ENCODE measurements around the gene APLF. TPM values are rescaled to one million over a fixed set of nuclear protein-coding genes. Genes with fewer than 3 reads are reported as not detected.

APLF gene
- total RNA-seq, 1 donor from 2014 or later, result 6.2 TPM

GRCh38 chr2:68501768-68502167 is 34.4 kb downstream of the APLF start:
- peaks cover under 1% of the 10 kb centered on the region for H3K9me3 Mint-ChIP-seq
- H3K27ac Mint-ChIP-seq, result no peak overlapping the region
- no peak for DNase-seq (ENCODE audit: extremely low spot score, unreplicated experiment)
- H3K4me1 Mint-ChIP-seq (ENCODE audit: unreplicated experiment), result peaks cover 4% of the 10 kb centered on the region
- no peaks in the 10 kb centered on the region for H3K27me3 Mint-ChIP-seq
- H3K4me3 Mint-ChIP-seq, result no peak overlapping the region
- H3K36me3 Mint-ChIP-seq, result peaks cover 2% of the 10 kb centered on the region
- no peak for TF ChIP-seq CTCF (conservative IDR thresholded peaks at IDR 0.05)

- Mint-ChIP-seq H3K9me3 (no peaks in the 10 kb centered on the region), H3K36me3 (no peaks in the 10 kb centered on the region), H3K27me3 (no peaks in the 10 kb centered on the region)
Measured at GRCh38 chr2:68505603-68506159, 38.3 kb downstream of the APLF start.

GRCh38 chr2:68506170-68506569 is 38.8 kb downstream of the APLF start:
- H3K27me3 Mint-ChIP-seq, result no peaks in the 10 kb centered on the region
- H3K27ac Mint-ChIP-seq, result no peak overlapping the region
- no peak for TF ChIP-seq CTCF (conservative IDR thresholded peaks at IDR 0.05)
- H3K4me1 Mint-ChIP-seq (ENCODE audit: unreplicated experiment), result peaks cover 4% of the 10 kb centered on the region
- no peak for DNase-seq (ENCODE audit: extremely low spot score, unreplicated experiment)
- H3K9me3 Mint-ChIP-seq, result no peaks in the 10 kb centered on the region
- no peaks in the 10 kb centered on the region for H3K36me3 Mint-ChIP-seq
- H3K4me3 Mint-ChIP-seq, result no peak overlapping the region

More at GRCh38 chr2:68505603-68506159, 38.3 kb downstream of the APLF start:
- H3K4me3 Mint-ChIP-seq, result no peak overlapping the region
- no peak overlapping the region for H3K27ac Mint-ChIP-seq
- no peak for TF ChIP-seq CTCF (conservative IDR thresholded peaks at IDR 0.05)
- DNase-seq (ENCODE audit: extremely low spot score, unreplicated experiment), result no peak
- peaks cover 4% of the 10 kb centered on the region for H3K4me1 Mint-ChIP-seq (ENCODE audit: unreplicated experiment)

- H3K9me3 Mint-ChIP-seq, result no peaks in the 10 kb centered on the region
- DNase-seq (ENCODE audit: extremely low spot score, unreplicated experiment), result no peak
- no peaks in the 10 kb centered on the region for H3K27me3 Mint-ChIP-seq
- H3K27ac Mint-ChIP-seq, result no peak overlapping the region
- H3K4me3 Mint-ChIP-seq, result no peak overlapping the region
- H3K4me1 Mint-ChIP-seq (ENCODE audit: unreplicated experiment), result no peaks in the 10 kb centered on the region
- TF ChIP-seq CTCF (conservative IDR thresholded peaks at IDR 0.05), result no peak
- no peaks in the 10 kb centered on the region for H3K36me3 Mint-ChIP-seq
Measured at GRCh38 chr2:68512326-68512725, 44.9 kb downstream of the APLF start.

GRCh38 chr2:68512966-68513365 is 45.6 kb downstream of the APLF start:
- no peaks in the 10 kb centered on the region for H3K4me1 Mint-ChIP-seq (ENCODE audit: unreplicated experiment)
- H3K36me3 Mint-ChIP-seq, result no peaks in the 10 kb centered on the region
- no peaks in the 10 kb centered on the region for H3K9me3 Mint-ChIP-seq
- H3K27ac Mint-ChIP-seq, result no peak overlapping the region
- H3K4me3 Mint-ChIP-seq, result no peak overlapping the region
- DNase-seq (ENCODE audit: extremely low spot score, unreplicated experiment), result no peak
- no peak for TF ChIP-seq CTCF (conservative IDR thresholded peaks at IDR 0.05)
- no peaks in the 10 kb centered on the region for H3K27me3 Mint-ChIP-seq

Measured in type B pancreatic cell (in vitro differentiated cells).